Measurements from ENCODE around the gene LRRN1.

The LRRN1 gene

DNA sequence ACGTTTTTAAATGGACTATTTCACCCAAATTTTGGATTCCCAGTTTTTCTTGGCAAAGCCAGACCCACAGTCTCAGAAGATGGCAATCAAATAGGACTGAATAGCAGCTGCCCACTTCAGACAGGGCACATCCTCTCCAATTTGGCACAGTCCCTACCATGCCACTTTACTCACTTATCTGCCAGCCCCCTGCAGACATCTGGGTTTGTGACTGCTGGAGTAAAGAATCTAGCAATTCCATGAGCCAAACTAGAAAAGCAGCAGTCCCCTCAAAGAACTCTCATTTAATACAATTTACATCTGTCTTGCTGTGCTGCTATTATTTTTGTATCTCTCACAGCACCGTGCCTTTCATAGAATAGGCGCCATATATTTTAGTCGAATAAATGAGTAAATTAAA is 16.0 kb upstream of the LRRN1 start:
- no peak for DNase-seq (ENCODE audit: low spot score)
- ChIA-PET CTCF (no interaction called here), POLR2A (ENCODE audit: low non-redundant PET) (no interaction called here)
- H3K27ac ChIP-seq: no peak overlapping the region
- TF ChIP-seq, protein P1, sequence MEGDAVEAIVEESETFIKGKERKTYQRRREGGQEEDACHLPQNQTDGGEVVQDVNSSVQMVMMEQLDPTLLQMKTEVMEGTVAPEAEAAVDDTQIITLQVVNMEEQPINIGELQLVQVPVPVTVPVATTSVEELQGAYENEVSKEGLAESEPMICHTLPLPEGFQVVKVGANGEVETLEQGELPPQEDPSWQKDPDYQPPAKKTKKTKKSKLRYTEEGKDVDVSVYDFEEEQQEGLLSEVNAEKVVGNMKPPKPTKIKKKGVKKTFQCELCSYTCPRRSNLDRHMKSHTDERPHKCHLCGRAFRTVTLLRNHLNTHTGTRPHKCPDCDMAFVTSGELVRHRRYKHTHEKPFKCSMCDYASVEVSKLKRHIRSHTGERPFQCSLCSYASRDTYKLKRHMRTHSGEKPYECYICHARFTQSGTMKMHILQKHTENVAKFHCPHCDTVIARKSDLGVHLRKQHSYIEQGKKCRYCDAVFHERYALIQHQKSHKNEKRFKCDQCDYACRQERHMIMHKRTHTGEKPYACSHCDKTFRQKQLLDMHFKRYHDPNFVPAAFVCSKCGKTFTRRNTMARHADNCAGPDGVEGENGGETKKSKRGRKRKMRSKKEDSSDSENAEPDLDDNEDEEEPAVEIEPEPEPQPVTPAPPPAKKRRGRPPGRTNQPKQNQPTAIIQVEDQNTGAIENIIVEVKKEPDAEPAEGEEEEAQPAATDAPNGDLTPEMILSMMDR (conservative IDR thresholded peaks at IDR 0.05; ENCODE audit: low read depth): no peak

DNA sequence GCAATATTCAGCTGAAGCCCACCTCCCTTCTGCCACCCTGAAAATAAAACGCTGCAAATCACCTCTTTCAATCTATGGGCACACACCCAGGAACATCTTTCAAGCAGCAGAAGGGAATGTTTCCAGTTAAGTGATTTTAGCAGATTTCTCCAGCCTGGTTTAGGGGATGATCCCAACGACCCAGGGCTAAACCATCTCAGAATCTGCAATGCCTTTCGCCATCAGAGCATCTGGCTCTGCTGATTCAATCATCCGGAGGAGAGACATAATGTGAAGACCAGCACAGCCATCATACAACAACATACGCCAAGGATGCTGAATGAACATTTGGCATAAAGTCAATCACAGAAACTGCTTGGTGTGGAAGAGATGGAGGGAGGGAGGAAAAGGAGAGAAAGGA is 15.5 kb upstream of the LRRN1 start:
- H3K27ac ChIP-seq: no peak overlapping the region
- no peak for DNase-seq (ENCODE audit: low spot score)
- TF ChIP-seq, protein P1 (conservative IDR thresholded peaks at IDR 0.05; ENCODE audit: low read depth): no peak
- ChIA-PET POLR2A (ENCODE audit: low non-redundant PET) (no interaction called here), CTCF (no interaction called here)

DNA sequence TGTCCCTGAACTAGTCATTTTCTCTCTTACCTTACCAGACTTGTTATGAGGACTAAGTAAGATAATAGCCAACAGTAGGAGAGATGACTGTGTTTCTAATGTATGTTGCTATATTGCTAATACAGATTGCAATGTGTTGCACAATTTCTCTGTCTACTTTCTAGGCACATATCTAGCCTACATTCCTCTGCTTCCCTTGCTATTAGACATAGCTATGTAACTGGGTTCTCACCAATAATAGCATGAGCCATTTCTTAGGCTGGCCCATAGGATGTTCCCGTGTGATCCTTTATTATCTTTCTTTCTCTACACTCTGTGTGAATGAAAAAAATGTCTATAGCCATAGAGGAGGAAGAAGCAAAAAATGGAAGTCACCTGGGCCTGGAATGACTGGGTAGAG is 6.8 kb upstream of the LRRN1 start:
- TF ChIP-seq, protein P1 (conservative IDR thresholded peaks at IDR 0.05; ENCODE audit: low read depth): no peak
- ChIA-PET POLR2A (ENCODE audit: low non-redundant PET) (no interaction called here), CTCF (no interaction called here)
- DNase-seq (ENCODE audit: low spot score): no peak
- no peak overlapping the region for H3K27ac ChIP-seq

DNA sequence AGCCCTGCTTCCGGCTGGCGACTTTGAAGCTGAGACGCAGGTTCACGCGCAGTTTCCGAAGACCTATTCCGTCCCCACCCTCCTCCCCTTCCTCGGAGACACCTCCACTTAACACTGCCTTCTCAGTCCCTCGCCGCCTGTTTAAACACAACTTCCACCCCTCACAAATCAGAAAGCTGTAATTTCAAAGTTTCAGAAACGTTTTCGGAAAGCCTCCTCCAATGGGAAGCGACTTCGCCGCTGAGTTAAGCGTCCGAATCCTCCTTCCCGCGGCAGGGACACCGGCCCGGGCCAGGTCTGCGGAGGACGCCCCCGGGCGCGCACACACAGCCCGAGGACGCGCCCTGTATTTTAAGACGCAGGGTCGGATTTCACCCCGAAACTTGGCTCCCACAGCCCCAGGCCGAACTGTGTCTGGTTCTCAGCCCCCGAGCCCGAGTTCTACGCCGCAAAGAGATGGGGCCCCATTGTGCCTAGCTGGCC is 559 bp upstream of the LRRN1 start:
- TF ChIP-seq, protein P1 (conservative IDR thresholded peaks at IDR 0.05; ENCODE audit: low read depth): no peak
- ChIA-PET POLR2A (ENCODE audit: low non-redundant PET) (no interaction called here), CTCF (no interaction called here)
- DNase-seq (ENCODE audit: low spot score): no peak
- no peak overlapping the region for H3K27ac ChIP-seq

DNA sequence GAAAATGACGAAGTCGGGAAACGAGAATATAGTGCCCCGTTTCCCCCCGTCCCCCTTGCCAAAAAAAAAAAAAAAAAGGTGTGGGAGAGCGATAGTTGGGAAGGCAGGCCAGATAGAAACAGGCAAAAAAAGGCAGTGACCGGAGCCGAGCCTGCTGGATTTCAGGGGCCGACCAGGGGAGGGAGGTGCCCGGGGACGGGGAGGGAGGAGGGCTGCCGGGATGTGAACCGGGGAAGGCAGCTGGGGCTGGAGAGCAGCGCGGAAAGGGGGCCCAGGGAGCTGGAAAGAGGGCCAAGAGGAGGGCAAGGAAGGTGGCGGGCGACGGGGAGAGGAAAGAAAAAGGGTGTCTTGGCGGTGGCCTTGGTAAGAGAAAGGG is 837 bp downstream of the LRRN1 start:
- POLR2A ChIA-PET (ENCODE audit: low non-redundant PET): no interaction called here
- no peak for DNase-seq (ENCODE audit: low spot score)
- CTCF ChIA-PET: no interaction called here
- TF ChIP-seq, protein P1 (conservative IDR thresholded peaks at IDR 0.05; ENCODE audit: low read depth): no peak
- H3K27ac ChIP-seq: no peak overlapping the region

DNA sequence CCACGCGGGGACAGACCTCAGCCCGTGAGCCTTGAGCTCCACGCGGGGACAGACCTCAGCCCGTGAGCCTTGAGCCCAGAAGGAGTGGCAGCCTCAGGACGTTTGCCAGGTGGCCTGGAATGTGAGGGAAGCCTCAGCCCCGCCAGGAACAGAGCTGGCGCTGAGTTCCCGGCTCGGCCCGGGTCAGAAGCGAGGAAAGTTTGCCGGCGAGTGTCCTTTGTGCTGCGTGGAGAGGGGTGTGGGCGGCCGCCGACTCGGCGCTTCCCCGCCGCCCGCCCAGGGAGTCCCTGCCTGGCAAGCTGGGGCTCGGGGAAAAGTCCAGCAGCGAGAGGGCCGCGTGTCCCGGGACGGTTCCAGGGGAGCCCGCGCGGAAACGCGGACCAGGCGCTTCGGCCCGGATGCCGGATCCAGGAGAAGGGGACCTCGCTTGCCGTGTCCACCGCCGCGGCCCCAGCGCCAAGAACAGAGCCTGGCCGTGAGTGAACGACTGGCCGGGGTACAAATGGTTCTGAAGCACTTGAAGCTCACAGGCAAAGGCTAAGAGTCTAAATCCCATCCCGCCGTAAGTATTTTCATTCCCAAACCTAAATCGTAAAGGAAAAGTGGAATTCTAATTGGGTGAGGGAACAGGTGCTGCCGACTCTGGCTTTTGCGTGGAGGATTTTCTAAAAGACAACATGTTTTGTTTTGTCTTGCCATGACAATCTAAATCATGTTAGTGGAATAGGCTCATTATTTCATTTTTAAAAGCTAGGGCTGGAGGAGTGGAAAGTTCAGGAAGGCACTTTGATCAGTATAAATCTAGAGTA is 1.7 kb downstream of the LRRN1 start:
- no peak for DNase-seq (ENCODE audit: low spot score)
- CTCF ChIA-PET: no interaction called here
- POLR2A ChIA-PET (ENCODE audit: low non-redundant PET): no interaction called here
- TF ChIP-seq, protein P1 (conservative IDR thresholded peaks at IDR 0.05; ENCODE audit: low read depth): no peak
- H3K27ac ChIP-seq: no peak overlapping the region

Data from RWPE1 (cell line).